ENCODE data around the gene ULK3.

Gene ULK3

DNA sequence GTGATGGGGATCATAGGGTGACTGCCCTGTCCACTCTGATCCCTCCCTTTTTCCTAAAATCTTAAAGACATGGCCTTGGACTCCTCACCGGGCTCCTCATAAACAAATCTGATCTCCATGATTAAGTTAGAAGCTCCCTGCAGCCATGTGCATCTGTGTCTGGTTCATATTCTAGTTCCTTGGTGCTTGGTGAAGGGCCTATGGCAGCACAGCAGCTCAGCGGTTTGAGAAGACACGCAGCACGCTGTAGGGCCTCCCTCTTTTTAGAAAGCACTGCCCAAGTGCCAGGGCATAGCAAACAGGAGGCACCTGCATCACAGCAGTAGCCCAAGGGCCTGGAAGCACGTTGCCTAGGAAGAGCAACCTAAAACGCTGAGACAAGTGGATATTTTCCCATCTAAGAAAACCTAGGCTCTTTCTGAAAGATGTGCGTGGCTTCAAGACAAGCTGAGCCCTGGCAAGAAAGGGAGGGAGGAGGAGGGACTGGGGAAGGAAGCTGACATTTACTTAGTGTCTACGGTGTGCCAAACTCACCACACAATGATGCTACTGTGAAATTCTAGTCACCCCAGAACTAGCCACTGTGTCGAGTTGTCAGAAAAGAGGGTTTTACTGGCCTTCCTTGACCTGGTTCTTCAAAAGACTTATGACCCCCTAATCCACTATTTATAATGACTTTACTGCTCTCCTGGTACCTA, 14.9 kb upstream of the ULK3 start:
- H3K4me3 ChIP-seq (ENCODE audit: low read length) = no peak overlapping the region; the same call in 1 of the 2 replicates
- no peak for TF ChIP-seq ZNF274 (IDR thresholded peaks at IDR 0.05; ENCODE audit: low read depth, low read length)

DNA sequence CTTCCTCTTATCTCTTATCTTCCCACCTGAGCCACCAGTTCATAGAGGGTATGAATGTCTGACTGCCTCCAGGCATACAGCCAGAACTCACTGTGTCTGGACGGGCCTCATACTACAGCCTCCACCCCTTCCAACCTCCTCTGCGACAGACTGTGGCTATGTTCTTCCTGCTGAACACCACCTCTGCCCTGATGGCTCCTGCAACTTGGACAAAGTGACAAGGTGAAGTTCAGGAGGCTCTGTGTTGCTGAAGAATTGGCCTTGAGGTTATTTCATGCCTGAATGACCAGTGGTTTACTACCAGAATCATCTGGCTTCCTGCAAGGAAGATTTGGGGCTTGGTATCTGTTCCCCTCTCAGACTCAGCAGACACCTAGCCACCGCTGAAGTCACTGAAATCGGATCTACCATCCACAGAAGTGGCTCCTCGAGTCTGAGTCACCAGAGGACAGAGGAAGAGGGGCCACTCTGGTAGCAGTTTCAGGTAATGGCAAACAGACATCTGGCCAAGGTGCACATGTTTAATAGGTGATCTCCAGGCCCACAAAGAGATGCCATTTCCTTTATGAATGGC, 14.2 kb upstream of the ULK3 start:
- H3K4me3 ChIP-seq (ENCODE audit: low read length) = peak overlapping the region; percentile 22; the same call in 1 of the 2 replicates
- no peak for TF ChIP-seq ZNF274 (IDR thresholded peaks at IDR 0.05; ENCODE audit: low read depth, low read length)

DNA sequence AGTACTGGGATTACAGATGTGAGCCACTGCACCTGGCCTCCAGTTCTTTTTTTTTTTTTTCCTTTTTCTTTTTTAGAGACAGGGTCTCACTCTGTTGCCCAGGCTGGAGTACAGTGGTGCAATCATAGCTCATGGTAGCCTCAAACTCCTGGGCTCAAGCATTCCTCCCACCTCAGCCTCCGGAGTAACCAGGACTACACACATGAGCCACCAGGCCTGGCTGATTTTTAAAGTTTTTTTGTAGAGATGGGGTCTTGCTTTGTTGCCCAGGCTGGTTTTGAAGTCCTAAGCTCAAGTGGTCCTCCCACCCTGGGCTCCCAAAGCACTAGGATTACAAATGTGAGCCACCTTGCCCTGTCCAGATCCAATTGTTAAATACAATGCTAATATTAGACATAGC, 13.6 kb upstream of the ULK3 start:
- peak overlapping the region; percentile 22; the same call in 1 of the 2 replicates for H3K4me3 ChIP-seq (ENCODE audit: low read length)
- TF ChIP-seq ZNF274 (IDR thresholded peaks at IDR 0.05; ENCODE audit: low read depth, low read length) = no peak

DNA sequence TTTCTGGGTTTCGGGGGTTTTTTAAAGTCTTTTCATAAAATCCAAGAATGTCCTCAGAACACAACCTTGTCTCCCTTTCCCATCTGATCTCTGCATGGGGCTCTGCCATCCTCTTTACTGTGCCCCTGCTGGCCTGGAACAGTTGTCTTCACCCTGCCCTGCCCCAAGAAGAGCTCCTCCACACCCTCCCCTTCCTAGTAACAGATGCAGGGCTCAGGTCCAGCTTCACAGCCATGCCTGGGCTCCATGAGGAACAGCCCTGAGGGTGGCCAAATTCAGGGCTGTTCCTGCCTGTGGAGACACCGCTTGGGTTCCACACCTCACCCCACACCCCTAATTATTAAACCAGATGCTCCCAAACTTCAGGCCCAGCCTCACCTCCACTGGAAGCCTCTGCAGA, 12.9 kb upstream of the ULK3 start:
- H3K4me3 ChIP-seq (ENCODE audit: low read length) = no peak overlapping the region
- TF ChIP-seq ZNF274 (IDR thresholded peaks at IDR 0.05; ENCODE audit: low read depth, low read length) = no peak

DNA sequence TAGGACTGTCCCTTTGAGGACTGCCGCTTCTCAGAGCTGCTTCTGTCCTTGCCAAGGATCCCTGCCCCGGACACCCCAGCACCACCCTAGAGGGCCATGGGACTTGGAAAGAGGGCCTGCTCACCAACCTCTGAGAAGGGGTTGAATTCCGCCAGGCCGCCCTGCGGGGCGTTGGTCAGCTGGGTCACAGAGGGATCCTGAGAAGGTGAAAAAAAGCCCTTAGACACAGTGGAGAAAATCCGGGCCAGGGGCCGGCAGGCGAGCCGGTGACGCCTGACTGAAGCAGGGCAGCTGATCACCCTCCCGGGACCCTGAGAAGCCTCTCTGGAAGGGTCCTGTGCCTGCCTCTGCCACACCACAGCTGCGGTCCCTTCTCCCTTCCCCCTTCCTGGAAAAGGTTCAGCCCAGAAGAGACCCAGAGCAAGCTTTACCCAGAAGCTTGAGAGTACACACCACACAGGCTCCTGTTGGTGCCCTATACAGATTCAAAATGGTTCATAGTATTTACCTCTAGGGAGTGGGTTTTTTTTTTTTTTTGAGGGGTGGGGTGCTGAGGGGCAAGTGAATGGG, 11.6 kb upstream of the ULK3 start:
- H3K4me3 ChIP-seq (ENCODE audit: low read length) = no peak overlapping the region
- TF ChIP-seq ZNF274 (IDR thresholded peaks at IDR 0.05; ENCODE audit: low read depth, low read length) = no peak

DNA sequence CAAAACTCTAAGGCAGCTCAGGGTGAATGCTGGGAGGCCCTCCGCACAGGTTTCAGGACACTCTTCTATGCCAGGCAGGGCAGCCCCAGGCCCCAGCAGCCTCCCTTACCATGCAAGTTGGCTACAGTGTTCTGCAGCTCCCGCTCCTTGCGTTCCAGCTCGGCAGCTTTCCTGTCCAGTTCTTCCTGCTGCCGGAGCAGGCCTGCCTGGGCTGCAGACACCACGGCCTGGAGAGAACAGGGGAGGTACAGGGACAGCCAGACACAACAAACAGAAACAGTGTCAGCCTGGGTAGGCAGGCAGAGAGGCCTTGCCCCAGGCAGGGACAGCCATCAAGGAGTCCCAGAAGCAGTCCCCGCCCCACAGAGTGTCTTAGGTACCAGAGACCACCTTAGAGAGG, 9.0 kb upstream of the ULK3 start:
- TF ChIP-seq ZNF274 (IDR thresholded peaks at IDR 0.05; ENCODE audit: low read depth, low read length) = no peak

DNA sequence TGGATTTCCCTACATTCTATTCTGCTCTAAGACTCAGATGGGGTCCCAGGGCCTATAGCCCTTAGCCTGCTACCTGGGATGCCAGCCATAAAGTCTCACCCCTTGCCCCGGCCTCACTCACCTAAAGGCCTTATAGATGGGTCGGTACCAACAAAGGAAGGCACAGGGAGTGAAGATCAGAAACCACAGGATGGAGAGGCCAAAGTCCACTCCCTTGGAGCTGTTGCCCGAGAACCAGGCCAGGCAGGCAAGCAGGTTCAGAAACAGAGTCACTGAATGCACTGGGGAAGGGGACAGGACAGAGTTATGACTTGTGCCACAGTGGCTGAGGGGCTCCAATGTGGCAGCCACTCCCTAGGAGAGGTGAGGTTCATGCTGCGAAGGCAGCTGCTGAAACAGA, 7.4 kb upstream of the ULK3 start:
- H3K4me3 ChIP-seq (ENCODE audit: low read length) = no peak overlapping the region
- TF ChIP-seq ZNF274 (IDR thresholded peaks at IDR 0.05; ENCODE audit: low read depth, low read length) = no peak

More for the DNA sequence above, 9.0 kb upstream of the ULK3 start:
- H3K4me3 ChIP-seq (ENCODE audit: low read length) = no peak overlapping the region

DNA sequence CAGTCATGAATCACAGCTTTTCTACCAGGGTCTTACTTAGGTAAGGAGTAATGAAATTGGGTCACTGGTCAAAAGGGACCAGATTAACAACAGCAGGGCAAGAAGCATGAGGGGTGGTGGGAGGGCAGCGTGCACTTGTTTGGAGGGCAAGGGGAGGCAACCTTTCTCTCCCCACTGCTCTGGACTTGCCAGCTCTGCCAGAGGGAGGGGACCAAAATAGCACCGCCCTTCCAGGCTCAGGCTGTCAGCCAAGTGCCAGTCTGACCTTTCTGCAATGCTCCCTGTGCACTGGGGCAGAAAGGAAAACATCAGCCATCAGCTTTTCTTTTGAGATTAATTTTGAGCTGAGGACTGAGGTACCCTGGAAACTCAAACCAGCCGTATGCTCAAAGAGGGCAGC, 4.5 kb upstream of the ULK3 start:
- TF ChIP-seq ZNF274 (IDR thresholded peaks at IDR 0.05; ENCODE audit: low read depth, low read length) = no peak
- H3K4me3 ChIP-seq (ENCODE audit: low read length) = no peak overlapping the region

DNA sequence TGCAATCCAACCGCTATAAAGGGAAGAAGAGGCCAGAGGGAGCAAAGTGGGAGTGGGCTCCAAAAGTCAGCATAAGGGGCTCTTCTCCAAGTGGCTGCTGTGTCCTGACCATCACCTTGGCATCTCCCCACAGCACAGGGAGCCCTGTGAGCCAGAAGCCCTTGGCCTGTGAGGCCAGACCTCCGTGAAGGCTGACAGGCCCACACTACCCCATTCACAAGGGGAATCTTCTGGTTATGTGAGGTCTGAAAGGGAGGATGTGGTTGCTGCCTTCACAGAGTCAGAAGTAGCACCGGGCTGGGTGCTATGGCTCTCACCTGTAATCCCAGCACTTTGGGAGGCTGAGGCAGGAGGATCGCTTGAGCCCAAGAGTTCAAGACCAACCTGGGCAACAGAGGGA, 2.6 kb upstream of the ULK3 start:
- H3K4me3 ChIP-seq (ENCODE audit: low read length) = no peak overlapping the region
- no peak for TF ChIP-seq ZNF274 (IDR thresholded peaks at IDR 0.05; ENCODE audit: low read depth, low read length)

DNA sequence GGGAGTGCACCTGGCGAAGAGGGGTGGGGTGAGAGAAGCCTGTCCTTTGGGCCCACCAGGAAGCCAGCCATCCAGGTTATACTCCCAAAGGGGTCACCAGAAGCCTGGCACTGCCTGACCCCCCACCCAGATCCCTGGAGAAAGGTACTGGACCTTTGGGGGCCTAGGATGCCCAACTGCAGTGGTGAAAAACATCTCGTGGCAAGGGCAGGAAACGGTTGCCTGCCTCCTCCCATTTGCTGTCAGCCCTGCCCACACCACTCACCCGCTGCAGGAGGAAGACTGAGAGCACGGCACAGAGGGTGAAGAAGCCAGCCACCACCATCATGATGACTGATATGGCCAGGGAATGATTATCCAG, 2.2 kb upstream of the ULK3 start:
- H3K4me3 ChIP-seq (ENCODE audit: low read length) = no peak overlapping the region
- no peak for TF ChIP-seq ZNF274 (IDR thresholded peaks at IDR 0.05; ENCODE audit: low read depth, low read length)

DNA sequence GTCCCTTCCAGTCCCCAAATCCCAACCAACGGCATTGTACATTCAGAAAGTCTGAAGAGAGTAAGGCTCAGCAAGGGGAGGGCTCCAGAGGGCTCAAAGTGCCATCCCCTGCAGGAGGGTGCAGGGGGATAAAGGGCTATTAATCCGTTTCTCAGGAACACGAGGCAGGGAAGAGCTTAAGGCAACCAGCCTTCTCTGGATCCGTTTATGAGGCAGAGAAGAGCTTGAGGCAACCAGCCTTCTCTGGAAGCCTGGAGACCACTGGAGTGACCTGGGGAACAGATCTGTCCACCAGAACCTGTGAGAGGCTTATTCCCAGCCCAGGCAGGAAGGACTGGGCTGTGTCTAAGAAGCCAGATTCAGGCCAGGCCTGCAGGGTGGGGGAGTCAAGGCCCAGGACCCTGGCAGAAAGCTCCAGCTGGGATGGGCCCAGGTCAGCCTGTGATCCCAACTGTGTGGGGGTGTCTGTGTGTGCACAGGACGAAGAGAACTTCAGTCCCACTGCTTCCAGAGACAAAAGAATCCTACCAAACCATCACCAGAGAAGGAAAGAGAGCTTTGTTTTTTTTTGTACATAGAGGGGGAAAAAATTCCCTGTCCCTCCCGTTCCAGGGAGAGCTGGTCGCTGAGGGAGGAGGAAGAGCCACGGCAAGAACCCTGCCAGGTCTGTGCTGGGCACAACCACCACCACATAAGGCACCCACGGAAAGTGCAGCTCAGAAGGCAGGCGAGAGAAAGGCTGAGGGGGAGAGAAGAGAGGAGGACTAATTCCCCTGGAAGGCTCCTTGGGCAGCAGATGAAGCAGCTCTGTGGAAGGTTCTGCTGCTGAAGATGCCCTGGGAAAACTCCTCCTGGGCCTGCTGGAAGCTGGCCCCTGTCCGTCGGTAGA, 1.6 kb upstream of the ULK3 start:
- no peak overlapping the region for H3K4me3 ChIP-seq (ENCODE audit: low read length)

DNA sequence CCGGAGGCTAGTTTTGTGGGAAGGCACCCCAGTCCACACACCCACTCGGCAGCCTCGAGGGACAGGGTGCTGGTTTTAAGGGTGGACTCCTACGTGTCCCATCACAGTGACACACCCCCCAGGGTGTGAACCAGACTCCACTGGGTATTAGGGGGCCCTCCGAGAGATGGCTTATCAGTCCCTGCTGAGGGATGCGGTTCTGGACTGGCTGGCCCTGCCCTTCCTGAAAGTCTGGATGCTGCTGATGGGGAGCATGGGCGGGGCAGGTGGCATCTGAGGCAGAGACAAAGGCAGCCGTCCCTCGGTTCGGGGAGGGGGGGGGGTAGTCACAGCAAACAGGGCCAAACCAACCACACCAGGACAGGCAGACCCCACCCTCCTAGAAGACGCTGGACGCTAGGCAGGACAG, 939 bp upstream of the ULK3 start:
- TF ChIP-seq ZNF274 (IDR thresholded peaks at IDR 0.05; ENCODE audit: low read depth, low read length) = no peak
- no peak overlapping the region for H3K4me3 ChIP-seq (ENCODE audit: low read length)

More for the DNA sequence above, 1.6 kb upstream of the ULK3 start:
- no peak for TF ChIP-seq ZNF274 (IDR thresholded peaks at IDR 0.05; ENCODE audit: low read depth, low read length)

DNA sequence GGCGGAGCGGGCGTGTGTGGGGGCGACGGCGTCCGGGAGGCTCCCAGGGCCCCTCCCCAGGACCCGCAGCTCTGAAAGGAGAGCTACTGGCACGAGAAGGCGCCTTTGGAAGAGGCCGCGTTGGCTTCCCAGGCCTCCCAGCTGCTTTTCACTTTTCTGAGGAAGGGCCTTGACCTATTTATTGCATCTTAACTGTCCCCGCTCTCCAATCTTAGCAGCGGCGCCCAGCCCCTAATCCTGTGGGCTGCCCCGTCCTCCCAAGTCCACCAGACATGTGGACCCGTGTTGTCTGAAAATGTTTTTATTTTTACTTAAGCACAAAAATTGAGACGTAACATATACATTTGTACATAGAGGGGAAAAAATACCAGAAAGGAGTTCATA, 481 bp upstream of the ULK3 start:
- peak overlapping the region; percentile 29; the same call in 1 of the 2 replicates for H3K4me3 ChIP-seq (ENCODE audit: low read length)
- TF ChIP-seq ZNF274 (IDR thresholded peaks at IDR 0.05; ENCODE audit: low read depth, low read length) = no peak

DNA sequence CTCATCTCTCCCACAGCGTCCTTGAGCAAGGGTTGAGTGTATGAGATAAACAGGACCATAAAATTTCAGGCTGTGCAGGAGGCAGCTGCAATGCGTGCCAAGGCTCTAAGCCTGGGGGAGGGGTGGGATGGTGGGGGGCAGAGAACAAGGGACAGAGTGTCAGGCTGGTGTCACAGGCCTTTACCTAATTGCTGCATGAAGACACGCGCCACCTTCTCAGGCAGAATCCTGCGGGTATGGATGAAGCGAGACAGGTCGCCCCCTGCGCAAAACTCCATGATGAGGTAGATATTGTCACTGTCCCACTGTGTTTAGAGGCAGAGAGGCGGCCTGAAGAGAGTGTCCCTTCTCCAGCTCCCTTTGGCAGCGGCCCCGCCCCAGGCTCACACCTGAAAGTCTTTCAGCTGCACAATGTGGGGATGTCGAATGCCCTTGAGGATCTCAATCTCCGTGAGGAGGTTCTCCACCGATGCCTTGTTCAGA, 1.0 kb downstream of the ULK3 start:
- no peak for TF ChIP-seq ZNF274 (IDR thresholded peaks at IDR 0.05; ENCODE audit: low read depth, low read length)

More for the DNA sequence above, 1.0 kb downstream of the ULK3 start:
- peak overlapping the region; percentile 93 for H3K4me3 ChIP-seq (ENCODE audit: low read length)
